Mesenteric fat pad (tissue), 1 donor: ENCODE data around the gene FRMD4A. TPM values are rescaled to one million over a fixed set of nuclear protein-coding genes. Genes with fewer than 3 reads are reported as not detected.
"Not testable (repeated sequence)": the region's sequence is repeated elsewhere in the genome, so short reads cannot be mapped to it uniquely, and the experiment has no call there.

Source experiments
- DNase-seq: peaks from one replicate; pipeline ENCODE4 v3.0.0-alpha.2; 2020; ENCODE audit warnings: low spot score
- total RNA-seq: library from RNA; stranded (reverse); fragmentation: NEBNext Ultra II Directional; extraction: Animal tissue kit (Norgen Biotek cat#: 25700); gene quantifications from one replicate; pipeline ENCODE4 v1.2.1, GENCODE V29; 2021
- donor health status: DM: yes; HTN: yes; CAD: no.

FRMD4A gene
- total RNA-seq, 1 donor from 2014 or later: 188 TPM

- DNase-seq: no peak
Observed at GRCh38 chr10:14151571-14151970, 179.2 kb downstream of the FRMD4A start.

- DNase-seq: no peak
Observed at GRCh38 chr10:14150526-14150925, 180.2 kb downstream of the FRMD4A start.

- no peak for DNase-seq
Observed at GRCh38 chr10:14146501-14146900, 184.2 kb downstream of the FRMD4A start.

GRCh38 chr10:14146025-14146424 lies 184.7 kb downstream of the FRMD4A start:
- no peak for DNase-seq

GRCh38 chr10:14144451-14144850 lies 186.3 kb downstream of the FRMD4A start:
- no peak for DNase-seq

- DNase-seq: no peak
Observed at GRCh38 chr10:14142606-14143250, 188.0 kb downstream of the FRMD4A start.

GRCh38 chr10:14141283-14141682 lies 189.4 kb downstream of the FRMD4A start:
- no peak for DNase-seq

GRCh38 chr10:14137391-14137790 lies 193.3 kb downstream of the FRMD4A start:
- DNase-seq: no peak

- not testable (repeated sequence) for DNase-seq
Observed at GRCh38 chr10:14135196-14135595, 195.5 kb downstream of the FRMD4A start.

GRCh38 chr10:14134275-14134674 lies 196.4 kb downstream of the FRMD4A start:
- DNase-seq: no peak

GRCh38 chr10:14131261-14131960 lies 199.3 kb downstream of the FRMD4A start:
- no peak for DNase-seq

- DNase-seq: no peak
Observed at GRCh38 chr10:14129770-14130169, 201.0 kb downstream of the FRMD4A start.

- DNase-seq: no peak
Observed at GRCh38 chr10:14128519-14128918, 202.2 kb downstream of the FRMD4A start.

- no peak for DNase-seq
Observed at GRCh38 chr10:14126697-14127440, 203.9 kb downstream of the FRMD4A start.

- DNase-seq: no peak
Observed at GRCh38 chr10:14125564-14125963, 205.2 kb downstream of the FRMD4A start.

- DNase-seq: no peak
Observed at GRCh38 chr10:14124941-14125340, 205.8 kb downstream of the FRMD4A start.

- DNase-seq: no peak
Observed at GRCh38 chr10:14123139-14123538, 207.6 kb downstream of the FRMD4A start.

GRCh38 chr10:14120812-14121211 lies 209.9 kb downstream of the FRMD4A start:
- DNase-seq: no peak

GRCh38 chr10:14118953-14119352 lies 211.8 kb downstream of the FRMD4A start:
- no peak for DNase-seq

GRCh38 chr10:14116837-14117236 lies 213.9 kb downstream of the FRMD4A start:
- no peak for DNase-seq

GRCh38 chr10:14116021-14116420 lies 214.7 kb downstream of the FRMD4A start:
- DNase-seq: no peak

- DNase-seq: no peak
Observed at GRCh38 chr10:14114791-14115190, 215.9 kb downstream of the FRMD4A start.
